ENCODE data around the gene NTM. TPM values are rescaled to one million over a fixed set of nuclear protein-coding genes. Genes with fewer than 3 reads are reported as not detected.

Gene NTM
- total RNA-seq, 3 donors from 2014 or later = 0.66 to 9.0 (median 1.0) TPM

DNA sequence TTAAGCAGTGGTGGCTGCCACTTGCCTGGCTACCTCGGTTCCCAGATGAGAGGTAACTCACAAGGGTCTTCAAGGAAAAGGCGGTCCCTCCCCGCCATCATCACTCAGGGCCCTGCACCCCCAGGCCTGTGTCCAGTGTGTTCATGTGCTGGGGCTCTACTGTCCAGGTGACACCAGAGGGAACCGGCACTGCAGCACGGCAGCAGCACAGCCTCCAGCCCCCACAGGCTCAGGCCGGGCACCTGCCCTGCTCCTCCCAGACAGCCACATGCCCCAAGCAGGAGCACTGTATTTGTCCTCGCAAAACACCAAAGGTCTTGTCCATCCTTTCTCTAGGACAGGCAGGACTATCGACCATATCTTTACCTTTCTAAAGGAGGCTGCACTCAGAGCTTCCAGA lies 982.1 kb downstream of the NTM start:
- no peak overlapping the region for H3K27ac ChIP-seq
- no peaks in the 10 kb centered on the region for H3K36me3 ChIP-seq
- no peaks in the 10 kb centered on the region for H3K9me3 ChIP-seq
- H3K4me1 ChIP-seq = no peaks in the 10 kb centered on the region
- TF ChIP-seq POLR2AphosphoS5 (IDR thresholded peaks at IDR 0.05) = no peak
- TF ChIP-seq, protein P1, sequence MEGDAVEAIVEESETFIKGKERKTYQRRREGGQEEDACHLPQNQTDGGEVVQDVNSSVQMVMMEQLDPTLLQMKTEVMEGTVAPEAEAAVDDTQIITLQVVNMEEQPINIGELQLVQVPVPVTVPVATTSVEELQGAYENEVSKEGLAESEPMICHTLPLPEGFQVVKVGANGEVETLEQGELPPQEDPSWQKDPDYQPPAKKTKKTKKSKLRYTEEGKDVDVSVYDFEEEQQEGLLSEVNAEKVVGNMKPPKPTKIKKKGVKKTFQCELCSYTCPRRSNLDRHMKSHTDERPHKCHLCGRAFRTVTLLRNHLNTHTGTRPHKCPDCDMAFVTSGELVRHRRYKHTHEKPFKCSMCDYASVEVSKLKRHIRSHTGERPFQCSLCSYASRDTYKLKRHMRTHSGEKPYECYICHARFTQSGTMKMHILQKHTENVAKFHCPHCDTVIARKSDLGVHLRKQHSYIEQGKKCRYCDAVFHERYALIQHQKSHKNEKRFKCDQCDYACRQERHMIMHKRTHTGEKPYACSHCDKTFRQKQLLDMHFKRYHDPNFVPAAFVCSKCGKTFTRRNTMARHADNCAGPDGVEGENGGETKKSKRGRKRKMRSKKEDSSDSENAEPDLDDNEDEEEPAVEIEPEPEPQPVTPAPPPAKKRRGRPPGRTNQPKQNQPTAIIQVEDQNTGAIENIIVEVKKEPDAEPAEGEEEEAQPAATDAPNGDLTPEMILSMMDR (IDR thresholded peaks at IDR 0.05) = no peak
- no peak for TF ChIP-seq POLR2A (IDR thresholded peaks at IDR 0.05)
- no peak for DNase-seq (ENCODE audit: low spot score in 2 of 2)
- H3K27me3 ChIP-seq = no peaks in the 10 kb centered on the region
- intact Hi-C loops (cut with DNase I; ENCODE audit: low total_unique reads) = no loop called here
- no peak overlapping the region for H3K4me3 ChIP-seq

- no peak for TF ChIP-seq POLR2A (IDR thresholded peaks at IDR 0.05)
- TF ChIP-seq, protein P1 (IDR thresholded peaks at IDR 0.05) = no peak
- intact Hi-C loops (cut with DNase I; ENCODE audit: low total_unique reads) = no loop called here
- no peaks in the 10 kb centered on the region for H3K27me3 ChIP-seq
- no peaks in the 10 kb centered on the region for H3K36me3 ChIP-seq
- no peak for DNase-seq (ENCODE audit: low spot score in 2 of 2)
- H3K27ac ChIP-seq = no peak overlapping the region
- H3K9me3 ChIP-seq = no peaks in the 10 kb centered on the region
- no peak overlapping the region for H3K4me3 ChIP-seq
- H3K4me1 ChIP-seq = no peaks in the 10 kb centered on the region
These were observed 982.8 kb downstream of the NTM start for GRCh38 chr11:132353255-132353654.

DNA sequence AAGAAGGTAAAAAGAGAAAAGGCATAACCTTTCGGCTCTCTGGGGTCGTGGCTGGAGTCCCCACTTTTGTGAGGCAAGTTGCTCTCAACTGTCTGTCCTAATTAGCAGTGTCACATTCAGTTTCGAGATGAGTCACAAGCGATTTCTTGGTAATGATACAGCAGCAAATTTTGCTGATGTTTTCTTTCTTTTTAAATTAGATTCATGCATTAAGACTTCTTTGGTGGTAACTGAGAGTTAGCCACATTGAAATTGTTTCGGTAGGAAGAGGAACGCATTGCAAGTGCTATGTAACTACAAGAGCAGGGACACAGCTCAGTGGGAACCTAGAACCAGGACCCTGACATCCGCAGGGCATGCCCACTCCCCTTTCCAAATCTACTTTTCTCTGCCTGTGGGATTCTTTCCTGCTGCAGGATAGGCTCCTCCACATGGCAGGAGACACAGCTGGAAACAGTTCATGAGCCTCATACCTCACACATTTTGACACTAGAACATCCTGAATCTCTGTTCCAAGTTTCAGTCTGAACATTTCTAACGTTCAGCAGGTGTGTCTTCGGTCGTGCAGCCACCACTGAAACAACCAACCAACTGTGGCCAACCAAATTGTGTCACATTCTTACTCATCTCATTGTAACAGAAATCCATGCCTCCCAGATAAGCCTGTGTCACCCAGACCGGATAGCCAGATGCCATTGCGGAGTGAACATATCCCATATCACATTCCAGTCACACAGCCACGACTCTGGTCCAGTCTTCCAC lies 987.6 kb downstream of the NTM start:
- no peaks in the 10 kb centered on the region for H3K36me3 ChIP-seq
- H3K27ac ChIP-seq = no peak overlapping the region
- H3K4me1 ChIP-seq = no peaks in the 10 kb centered on the region
- intact Hi-C loops (cut with DNase I; ENCODE audit: low total_unique reads) = no loop called here
- H3K4me3 ChIP-seq = no peak overlapping the region
- H3K27me3 ChIP-seq = no peaks in the 10 kb centered on the region
- no peak for DNase-seq (ENCODE audit: low spot score in 2 of 2)
- no peaks in the 10 kb centered on the region for H3K9me3 ChIP-seq
- TF ChIP-seq POLR2A (IDR thresholded peaks at IDR 0.05) (no peak), POLR2AphosphoS5 (IDR thresholded peaks at IDR 0.05) (no peak)
- TF ChIP-seq, protein P1 (IDR thresholded peaks at IDR 0.05) = no peak

DNA sequence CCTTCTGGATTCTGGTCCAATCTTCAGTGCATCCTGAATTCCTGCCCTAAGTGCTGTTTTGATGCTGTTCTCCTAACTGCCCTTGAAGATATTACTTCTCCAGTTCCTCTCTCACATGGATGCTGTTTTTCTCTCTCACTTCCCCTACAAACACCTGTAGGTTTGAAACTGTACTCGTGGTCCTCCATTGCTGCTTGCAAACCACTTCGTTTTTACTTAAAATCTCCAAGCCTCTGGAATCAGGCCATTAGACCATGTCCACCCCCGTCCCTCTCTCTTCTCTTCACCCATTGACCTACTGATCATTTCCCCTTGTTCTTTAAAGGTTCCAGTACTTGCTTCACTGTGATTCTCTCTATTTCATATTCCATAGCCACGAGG lies 988.1 kb downstream of the NTM start:
- intact Hi-C loops (cut with DNase I; ENCODE audit: low total_unique reads) = no loop called here
- no peak overlapping the region for H3K27ac ChIP-seq
- DNase-seq (ENCODE audit: low spot score in 2 of 2) = no peak
- no peaks in the 10 kb centered on the region for H3K36me3 ChIP-seq
- no peaks in the 10 kb centered on the region for H3K9me3 ChIP-seq
- TF ChIP-seq, protein P1 (IDR thresholded peaks at IDR 0.05) = no peak
- TF ChIP-seq POLR2A (IDR thresholded peaks at IDR 0.05) (no peak), POLR2AphosphoS5 (IDR thresholded peaks at IDR 0.05) (no peak)
- H3K4me3 ChIP-seq = no peak overlapping the region
- no peaks in the 10 kb centered on the region for H3K4me1 ChIP-seq
- H3K27me3 ChIP-seq = no peaks in the 10 kb centered on the region

DNA sequence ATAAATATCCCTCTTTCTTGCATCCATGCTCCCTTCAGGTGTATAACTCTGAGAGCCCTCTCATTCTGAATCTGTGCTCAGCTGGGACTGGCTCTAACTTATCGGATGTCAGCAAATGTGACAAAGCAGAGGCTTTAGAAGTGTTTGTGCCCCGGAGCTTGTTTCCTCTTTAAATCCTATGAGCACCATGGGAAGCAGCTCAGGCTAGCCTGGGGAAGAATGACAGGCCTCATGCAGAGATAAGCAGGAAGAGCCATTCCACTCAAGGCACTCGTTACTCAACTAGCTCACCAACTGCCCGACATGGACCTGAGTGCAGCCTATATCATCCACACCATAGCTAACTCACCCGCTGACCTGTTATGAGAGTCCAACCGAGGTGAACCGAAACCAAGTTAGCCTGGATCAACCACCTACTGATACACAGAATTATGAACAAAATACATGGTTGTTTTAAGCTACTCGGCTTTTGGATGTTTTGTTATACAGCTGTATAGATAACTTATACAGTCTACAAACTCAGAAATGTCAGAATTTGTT lies 990.7 kb downstream of the NTM start:
- Histone ChIP-seq H3K36me3 (no peaks in the 10 kb centered on the region), H3K9me3 (no peaks in the 10 kb centered on the region), H3K4me3 (no peak overlapping the region), H3K27me3 (no peaks in the 10 kb centered on the region), H3K27ac (no peak overlapping the region), H3K4me1 (no peaks in the 10 kb centered on the region)
- intact Hi-C loops (cut with DNase I; ENCODE audit: low total_unique reads) = no loop called here
- TF ChIP-seq, protein P1 (IDR thresholded peaks at IDR 0.05) = no peak
- TF ChIP-seq POLR2AphosphoS5 (IDR thresholded peaks at IDR 0.05) (no peak), POLR2A (IDR thresholded peaks at IDR 0.05) (no peak)
- DNase-seq (ENCODE audit: low spot score in 2 of 2) = no peak

All from breast epithelium (tissue), 4 donors.